Naive B cell (primary cell): ENCODE results near the gene PPP4R4. TPM values are rescaled to one million over a fixed set of nuclear protein-coding genes. Genes with fewer than 3 reads are reported as not detected.
A peak's percentile ranks its signal among the peaks of the same experiment; 100 is the strongest.
"Not testable (repeated sequence)": the region's sequence is repeated elsewhere in the genome, so short reads cannot be mapped to it uniquely, and the experiment has no call there.

Experiments
- ATAC-seq, 2 donors: fragments of 150-1000 bp; cut with Tn5 transposase; 2 replicates each; pipeline ENCODE4 v1.10.0; 2021; ENCODE audit warnings: low read depth in 2 of 2, mild to moderate bottlenecking in 2 of 2, moderate library complexity in 2 of 2
- DNase-seq: peaks from one replicate; pipeline ENCODE4 v3.0.0; 2022
- H3K27ac Mint-ChIP-seq, 6 donors: one replicate each; pipeline ENCODE4 v1.8.0; 2020 to 2022; ENCODE audit warnings: mild to moderate bottlenecking in 6 of 6, mixed read lengths in 6 of 6, moderate library complexity in 5 of 6, inconsistent platforms in 2 of 6
- H3K27me3 Mint-ChIP-seq, 3 donors: one replicate each; pipeline ENCODE4 v1.8.0; 2021 to 2022; ENCODE audit warnings: mixed read lengths in 3 of 3, mild to moderate bottlenecking in 1 of 3
- H3K36me3 Mint-ChIP-seq, 2 donors: one replicate each; pipeline ENCODE4 v1.8.0; 2020 to 2022; ENCODE audit warnings: mixed read lengths in 2 of 2, inconsistent platforms in 1 of 2, mild to moderate bottlenecking in 1 of 2
- H3K4me1 Mint-ChIP-seq, 3 donors: one replicate each; pipeline ENCODE4 v1.8.0; 2020 to 2022; ENCODE audit warnings: mixed read lengths in 3 of 3, inconsistent platforms in 1 of 3, mild to moderate bottlenecking in 1 of 3, moderate library complexity in 1 of 3
- H3K4me3 Mint-ChIP-seq, 8 donors: one replicate each; pipeline ENCODE4 v1.8.0; 2020 to 2022; ENCODE audit warnings: mild to moderate bottlenecking in 8 of 8, mixed read lengths in 8 of 8, moderate library complexity in 8 of 8, inconsistent platforms in 2 of 8
- H3K9me3 Mint-ChIP-seq, 7 donors: one replicate each; pipeline ENCODE4 v1.8.0; 2020 to 2022; ENCODE audit warnings: mixed read lengths in 7 of 7, mild to moderate bottlenecking in 5 of 7, inconsistent platforms in 2 of 7, moderate library complexity in 1 of 7
- polyA plus RNA-seq, 6 donors: library from polyadenylated mRNA; unstranded; fragments of 300-500 nt; fragmentation: Illumina TruSeq; gene quantifications; one replicate each; pipeline ENCODE4 v1.2.3, GENCODE V29; 2021; ENCODE audit warnings: low read depth in 6 of 6

The PPP4R4 gene
- polyA plus RNA-seq, 6 donors from 2014 or later = 0.09 TPM; not detected in 5

- not testable (repeated sequence) for H3K9me3 Mint-ChIP-seq, H3K4me3 Mint-ChIP-seq, H3K36me3 Mint-ChIP-seq, DNase-seq, H3K27ac Mint-ChIP-seq, H3K4me1 Mint-ChIP-seq, ATAC-seq
- H3K27me3 Mint-ChIP-seq = peaks cover 0 to 14% (median 5%) of the 10 kb centered on the region in 3 donors
Measured at GRCh38 chr14:94276898-94277561, 102.9 kb downstream of the PPP4R4 start.

- Mint-ChIP-seq H3K27me3 (peaks cover 0 to 6% (median 5%) of the 10 kb centered on the region in 3 donors), H3K4me1 (no peaks in the 10 kb centered on the region), H3K4me3 (no peak overlapping the region), H3K36me3 (no peaks in the 10 kb centered on the region), H3K9me3 (no peaks in the 10 kb centered on the region), H3K27ac (no peak overlapping the region)
- DNase-seq = no peak
- ATAC-seq = no peak
Measured at GRCh38 chr14:94278731-94279130, 104.6 kb downstream of the PPP4R4 start.

GRCh38 chr14:94282991-94283723 is 109.0 kb downstream of the PPP4R4 start:
- ATAC-seq = no peak
- no peak for DNase-seq
- no peaks in the 10 kb centered on the region for H3K4me1 Mint-ChIP-seq
- H3K27ac Mint-ChIP-seq = no peak overlapping the region
- peaks cover 0 to 9% (median 0%) of the 10 kb centered on the region in 7 donors for H3K9me3 Mint-ChIP-seq
- H3K27me3 Mint-ChIP-seq = peaks cover 6 to 17% (median 11%) of the 10 kb centered on the region in 3 donors
- no peaks in the 10 kb centered on the region for H3K36me3 Mint-ChIP-seq
- H3K4me3 Mint-ChIP-seq = no peak overlapping the region

GRCh38 chr14:94284221-94284620 is 110.1 kb downstream of the PPP4R4 start:
- H3K36me3 Mint-ChIP-seq = no peaks in the 10 kb centered on the region
- H3K4me1 Mint-ChIP-seq = no peaks in the 10 kb centered on the region
- peaks cover 0 to 9% (median 0%) of the 10 kb centered on the region in 7 donors for H3K9me3 Mint-ChIP-seq
- H3K27me3 Mint-ChIP-seq = peaks cover 6 to 17% (median 11%) of the 10 kb centered on the region in 3 donors
- H3K4me3 Mint-ChIP-seq = no peak overlapping the region
- H3K27ac Mint-ChIP-seq = no peak overlapping the region
- ATAC-seq (no peak), DNase-seq (no peak)

DNA sequence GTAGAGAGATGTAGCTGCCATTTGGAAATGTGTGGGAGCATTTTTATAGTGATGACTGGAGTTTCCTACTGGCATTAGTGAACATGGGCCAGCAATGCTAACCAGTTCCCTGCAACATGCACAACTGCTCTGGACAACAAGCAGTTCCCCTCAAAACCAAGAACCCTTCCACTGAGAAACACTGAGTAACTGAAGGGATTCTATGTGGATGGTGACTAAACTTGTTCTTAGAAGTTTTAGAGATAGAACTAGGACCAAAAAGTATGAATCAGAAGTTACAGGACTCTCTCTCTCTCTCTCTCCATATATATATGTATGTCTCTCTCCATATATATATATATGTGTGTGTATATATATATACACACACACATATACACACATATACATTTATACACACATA is 111.0 kb downstream of the PPP4R4 start:
- Mint-ChIP-seq H3K4me1 (no peaks in the 10 kb centered on the region), H3K36me3 (no peaks in the 10 kb centered on the region), H3K9me3 (peaks cover 0 to 9% (median 0%) of the 10 kb centered on the region in 7 donors), H3K27me3 (peaks cover 6 to 17% (median 11%) of the 10 kb centered on the region in 3 donors), H3K4me3 (no peak overlapping the region), H3K27ac (no peak overlapping the region)
- DNase-seq (no peak), ATAC-seq (no peak)

- peak overlapping the region in 1 of 8 donors; percentile 16 for H3K4me3 Mint-ChIP-seq
- no peak overlapping the region for H3K27ac Mint-ChIP-seq
- DNase-seq = no peak
- H3K36me3 Mint-ChIP-seq = no peaks in the 10 kb centered on the region
- no peak for ATAC-seq
- H3K4me1 Mint-ChIP-seq = no peaks in the 10 kb centered on the region
- peaks cover 0 to 9% (median 0%) of the 10 kb centered on the region in 7 donors for H3K9me3 Mint-ChIP-seq
- H3K27me3 Mint-ChIP-seq = peaks cover 10 to 13% (median 11%) of the 10 kb centered on the region in 3 donors
Measured at GRCh38 chr14:94288610-94289465, 114.7 kb downstream of the PPP4R4 start.

- H3K4me1 Mint-ChIP-seq = no peaks in the 10 kb centered on the region
- H3K4me3 Mint-ChIP-seq = no peak overlapping the region
- H3K9me3 Mint-ChIP-seq = peaks cover 0 to 9% (median 0%) of the 10 kb centered on the region in 7 donors
- H3K27ac Mint-ChIP-seq = no peak overlapping the region
- H3K36me3 Mint-ChIP-seq = no peaks in the 10 kb centered on the region
- peaks cover 10 to 13% (median 11%) of the 10 kb centered on the region in 3 donors for H3K27me3 Mint-ChIP-seq
- ATAC-seq (no peak), DNase-seq (no peak)
Measured at GRCh38 chr14:94290197-94290596, 116.1 kb downstream of the PPP4R4 start.

DNA sequence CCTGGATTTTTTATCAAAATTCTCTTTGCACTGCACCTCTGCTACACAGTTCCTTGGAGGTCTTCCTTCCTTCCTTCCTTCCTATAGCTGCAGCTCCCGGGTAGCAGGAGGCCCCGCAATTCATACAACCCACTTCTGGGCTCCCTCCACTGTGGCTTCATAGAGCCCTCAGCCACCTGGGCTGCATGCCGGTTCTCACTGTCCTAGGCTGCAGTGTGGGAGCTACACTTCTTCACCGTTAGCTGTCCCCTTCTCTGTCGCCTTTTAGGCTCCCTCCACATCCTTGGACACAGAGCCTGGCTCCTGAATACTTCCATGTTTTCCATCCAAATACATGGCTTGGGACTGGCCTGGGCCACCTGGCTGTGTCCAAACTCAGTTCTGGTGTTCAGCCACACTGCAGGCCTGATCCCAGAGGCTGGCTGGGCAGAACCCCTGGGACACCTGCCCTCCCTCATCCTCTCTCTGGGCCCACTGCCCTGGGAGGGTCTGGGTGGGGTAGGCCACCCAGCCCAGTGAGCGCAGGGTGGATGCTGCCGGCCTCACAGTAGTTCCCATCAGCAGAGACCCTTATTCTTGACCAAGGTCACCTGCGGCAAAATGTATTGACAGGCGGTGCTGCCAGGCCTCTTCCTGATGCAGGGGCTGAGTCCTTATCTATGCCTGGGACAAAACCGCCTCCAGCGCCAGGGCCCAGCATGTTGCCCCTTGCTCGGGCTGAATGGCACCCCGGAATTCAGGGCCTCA is 117.2 kb downstream of the PPP4R4 start:
- ATAC-seq = no peak
- Mint-ChIP-seq H3K4me1 (no peaks in the 10 kb centered on the region), H3K27me3 (peaks cover 10 to 13% (median 11%) of the 10 kb centered on the region in 3 donors), H3K4me3 (peak overlapping the region in 1 of 8 donors; percentile 29), H3K9me3 (peaks cover 0 to 11% (median 0%) of the 10 kb centered on the region in 7 donors), H3K36me3 (no peaks in the 10 kb centered on the region), H3K27ac (no peak overlapping the region)
- DNase-seq = no peak

DNA sequence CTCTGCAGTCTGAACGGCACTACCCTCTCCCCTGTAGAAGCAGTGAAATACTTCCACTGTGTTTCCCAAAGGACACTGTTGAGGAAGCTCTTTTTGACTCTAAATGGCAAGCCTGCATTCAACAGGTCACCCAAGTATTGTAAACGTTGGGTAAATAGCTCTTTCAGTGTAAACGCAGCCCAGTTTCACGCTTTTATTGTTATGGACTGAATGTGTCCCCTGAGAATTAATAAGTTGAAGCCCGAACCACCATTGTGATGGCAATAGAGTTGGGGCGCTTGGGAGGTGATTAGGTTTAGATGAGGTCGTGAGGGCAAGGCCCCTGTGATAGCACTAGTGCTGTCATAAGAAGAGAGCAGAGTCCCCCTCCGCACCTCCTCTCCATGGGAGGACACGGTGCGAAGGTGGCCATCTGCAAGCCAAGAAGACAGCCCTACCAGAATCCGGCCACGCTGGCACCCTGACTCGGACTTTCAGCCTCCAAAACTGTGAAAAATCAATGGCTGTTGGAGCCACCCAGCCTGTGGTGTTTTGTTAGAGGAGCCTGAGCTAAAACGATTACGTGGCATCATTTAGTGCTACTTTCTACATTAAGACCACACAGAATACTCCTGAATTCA is 117.9 kb downstream of the PPP4R4 start:
- H3K27ac Mint-ChIP-seq = no peak overlapping the region
- no peak for DNase-seq
- H3K4me1 Mint-ChIP-seq = no peaks in the 10 kb centered on the region
- H3K9me3 Mint-ChIP-seq = peaks cover 0 to 12% (median 0%) of the 10 kb centered on the region in 7 donors
- no peak for ATAC-seq
- no peaks in the 10 kb centered on the region for H3K36me3 Mint-ChIP-seq
- peak overlapping the region in 2 of 8 donors; percentile 29 to 47 for H3K4me3 Mint-ChIP-seq
- peaks cover 9 to 18% (median 10%) of the 10 kb centered on the region in 3 donors for H3K27me3 Mint-ChIP-seq

- Mint-ChIP-seq H3K27ac (no peak overlapping the region), H3K36me3 (no peaks in the 10 kb centered on the region), H3K9me3 (peaks cover 0 to 16% (median 1%) of the 10 kb centered on the region in 7 donors), H3K4me1 (no peaks in the 10 kb centered on the region), H3K4me3 (no peak overlapping the region), H3K27me3 (peaks cover 4 to 13% (median 5%) of the 10 kb centered on the region in 3 donors)
- DNase-seq (no peak), ATAC-seq (no peak)
Measured at GRCh38 chr14:94292526-94292871, 118.4 kb downstream of the PPP4R4 start.

- Mint-ChIP-seq H3K9me3 (peaks cover 0 to 21% (median 0%) of the 10 kb centered on the region in 7 donors), H3K4me1 (no peaks in the 10 kb centered on the region), H3K4me3 (no peak within 1 kb of the TSS), H3K27me3 (peaks cover 0 to 12% (median 0%) of the 10 kb centered on the region in 3 donors), H3K36me3 (no peaks in the 10 kb centered on the region), H3K27ac (no peak within 1 kb of the TSS)
- DNase-seq (no peak), ATAC-seq (no peak)
Measured at GRCh38 chr14:94292872-94293577, 118.9 kb downstream of the PPP4R4 start, which contains the start of gene SERPINA10. TSS of gene SERPINA10 (minus strand) at chr14:94293268. CDS start at chr14:94290593, 2,675 bp downstream.

DNA sequence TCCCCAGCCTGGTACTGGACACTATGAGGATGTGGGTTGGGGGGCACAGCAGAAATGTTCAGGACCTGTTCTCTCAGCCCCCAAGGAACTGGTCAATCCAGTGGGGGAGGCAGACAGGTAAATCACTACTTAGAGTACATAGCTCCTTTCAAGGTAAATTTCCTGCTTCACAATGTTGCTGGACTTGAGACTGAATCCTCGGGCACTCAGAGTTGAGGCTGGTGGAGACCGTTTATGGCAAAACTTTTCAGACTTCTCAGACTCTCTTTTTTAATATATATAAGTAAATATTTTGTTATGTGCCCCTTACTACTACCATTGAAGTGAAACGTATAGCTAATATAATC is 119.4 kb downstream of the PPP4R4 start:
- no peaks in the 10 kb centered on the region for H3K36me3 Mint-ChIP-seq

More for the DNA sequence above, 119.4 kb downstream of the PPP4R4 start:
- Mint-ChIP-seq H3K27ac (no peak overlapping the region), H3K27me3 (peaks cover 0 to 12% (median 0%) of the 10 kb centered on the region in 3 donors), H3K4me1 (no peaks in the 10 kb centered on the region), H3K9me3 (peaks cover 0 to 21% (median under 1%) of the 10 kb centered on the region in 7 donors), H3K4me3 (no peak overlapping the region)
- DNase-seq = no peak
- ATAC-seq = no peak
